Body of pancreas (tissue), 4 donors: ENCODE data around the gene NFKB2. TPM values are rescaled to one million over a fixed set of nuclear protein-coding genes. Genes with fewer than 3 reads are reported as not detected.
A peak's percentile ranks its signal among the peaks of the same experiment; 100 is the strongest.

Experiments
- ATAC-seq: fragments of 150-250 bp; one replicate; pipeline ENCODE4 v1.9.1; 2016
- DNase-seq, 4 donors: peaks; one replicate each; pipeline ENCODE4 v3.0.0-alpha.2; 2019
- H3K27ac ChIP-seq, 4 donors: fragments of 200-600 bp; sonication (generic); 1 replicate in 3 of 4; 2 replicates in 1 of 4; pipeline versions ENCODE4 v1.5.1 to v1.6.1; 2016 to 2019; ENCODE audit warnings: mild to moderate bottlenecking in 1 of 4, mixed read lengths in 1 of 4, moderate library complexity in 1 of 4
- H3K27me3 ChIP-seq, 2 donors: fragments of 200-600 bp; sonication (generic); one replicate each; pipeline ENCODE4 v1.6.0; 2016; ENCODE audit warnings: mild to moderate bottlenecking in 1 of 2
- H3K36me3 ChIP-seq, 2 donors: fragments of 200-600 bp; sonication (generic); replicated peaks in 1 of 2; 2 replicates each; pipeline ENCODE4 v1.5.1; 2016; ENCODE audit warnings: low read depth in 2 of 2; ENCODE audit not compliant: insufficient read depth in 1 of 2
- H3K4me1 ChIP-seq: fragments of 200-600 bp; sonication (generic); one replicate; pipeline ENCODE4 v1.6.0; 2016
- H3K4me3 ChIP-seq, 2 donors: fragments of 200-600 bp; sonication (generic); 1 replicate in 1 of 2; 2 replicates in 1 of 2; pipeline ENCODE4 v1.5.1; 2016 to 2019
- H3K9me3 ChIP-seq, 3 donors: fragments of 200-600 bp; sonication (generic); 1 replicate in 2 of 3; 2 replicates in 1 of 3; pipeline ENCODE4 v1.5.1; 2016
- CTCF ChIP-seq, 7 experiments: fragments of 450-650 bp in 4 of 7; fragments of 200-600 bp in 3 of 7; sonication (generic) in 3 of 7; IDR thresholded peaks; one replicate each; pipeline ENCODE4 v1.5.1; 2016 to 2019; ENCODE audit warnings: antibody characterized with exemption in 7 of 7
- POLR2A ChIP-seq, 3 donors: fragments of 450-650 bp; IDR thresholded peaks; one replicate each; pipeline ENCODE4 v1.6.1; 2016; ENCODE audit warnings: antibody characterized with exemption in 3 of 3, mild to moderate bottlenecking in 2 of 3
- WGBS, 2 donors: methylation state at CpG; one replicate each; pipeline ENCODE4 v1.1.5; 2017; 5-methylcytosine and 5-hydroxymethylcytosine counted together
- intact Hi-C: fragments of 100-400 bp; cut with DNase I; formaldehyde crosslinking; loops from one replicate; pipeline ENCODE4 v1.15.1; 2023
- total RNA-seq, 2 donors: library from RNA; depleted of rRNA; stranded (reverse); fragments of >200 nt; gene quantifications; one replicate each; pipeline ENCODE4 v1.1.0, GENCODE V29; 2016

The NFKB2 gene
- total RNA-seq, 2 donors from 2014 or later: 17.9 to 30.0 TPM

- no peaks in the 10 kb centered on the region for H3K36me3 ChIP-seq
- H3K4me1 ChIP-seq: peaks cover 15% of the 10 kb centered on the region
- TF ChIP-seq CTCF (IDR thresholded peaks at IDR 0.05) (no peak), POLR2A (IDR thresholded peaks at IDR 0.05) (no peak)
- H3K4me3 ChIP-seq: peak overlapping the region; percentile 42 to 79
- intact Hi-C loops: no loop called here
- H3K9me3 ChIP-seq: no peaks in the 10 kb centered on the region
- DNase-seq (no peak), ATAC-seq (peak; percentile 1)
- no peaks in the 10 kb centered on the region for H3K27me3 ChIP-seq
- peak overlapping the region; percentile 60 to 76 (median 70) for H3K27ac ChIP-seq
- 11 to 16% methylated on average over 4 of the region's 4 CpGs for WGBS, 2 donors
Observed at GRCh38 chr10:102431452-102432124, 36.1 kb downstream of the NFKB2 start.

- peak within 1 kb of the TSS; percentile 42 to 79 for H3K4me3 ChIP-seq
- H3K9me3 ChIP-seq: no peaks in the 10 kb centered on the region
- DNase-seq: peak; percentile 96 to 97 (median 96)
- TF ChIP-seq CTCF (IDR thresholded peaks at IDR 0.05): peak in 1 of 7 experiments; percentile 26
- TF ChIP-seq POLR2A (IDR thresholded peaks at IDR 0.05): peak in 2 of 3 donors; percentile 61 to 67
- peak; percentile 98 for ATAC-seq
- no peaks in the 10 kb centered on the region for H3K27me3 ChIP-seq
- no peaks in the 10 kb centered on the region for H3K36me3 ChIP-seq
- peaks cover 15% of the 10 kb centered on the region for H3K4me1 ChIP-seq
- H3K27ac ChIP-seq: peak within 1 kb of the TSS; percentile 60 to 76 (median 70)
- intact Hi-C loops: no loop called here
- 0 to 2% methylated on average over 19 to 41 of the region's 52 CpGs for WGBS, 2 donors
Observed at GRCh38 chr10:102432162-102432950, 36.9 kb downstream of the NFKB2 start, which contains the start of gene CUEDC2. TSS of gene CUEDC2 (minus strand) at chr10:102432574. CDS start at chr10:102425188, 7,386 bp downstream.

- DNase-seq (peak in 1 of 4 donors; percentile 42), ATAC-seq (no peak)
- no peak overlapping the region for H3K4me3 ChIP-seq
- TF ChIP-seq POLR2A (IDR thresholded peaks at IDR 0.05) (no peak), CTCF (IDR thresholded peaks at IDR 0.05) (no peak)
- intact Hi-C loops: no loop called here
- H3K9me3 ChIP-seq: no peaks in the 10 kb centered on the region
- H3K36me3 ChIP-seq: no peaks in the 10 kb centered on the region
- no peak overlapping the region for H3K27ac ChIP-seq
- WGBS, 2 donors: 37 to 71% methylated on average over 5 of the region's 5 CpGs
- no peaks in the 10 kb centered on the region for H3K27me3 ChIP-seq
- H3K4me1 ChIP-seq: peaks cover 15% of the 10 kb centered on the region
Observed at GRCh38 chr10:102433619-102434046, 38.1 kb downstream of the NFKB2 start.

DNA sequence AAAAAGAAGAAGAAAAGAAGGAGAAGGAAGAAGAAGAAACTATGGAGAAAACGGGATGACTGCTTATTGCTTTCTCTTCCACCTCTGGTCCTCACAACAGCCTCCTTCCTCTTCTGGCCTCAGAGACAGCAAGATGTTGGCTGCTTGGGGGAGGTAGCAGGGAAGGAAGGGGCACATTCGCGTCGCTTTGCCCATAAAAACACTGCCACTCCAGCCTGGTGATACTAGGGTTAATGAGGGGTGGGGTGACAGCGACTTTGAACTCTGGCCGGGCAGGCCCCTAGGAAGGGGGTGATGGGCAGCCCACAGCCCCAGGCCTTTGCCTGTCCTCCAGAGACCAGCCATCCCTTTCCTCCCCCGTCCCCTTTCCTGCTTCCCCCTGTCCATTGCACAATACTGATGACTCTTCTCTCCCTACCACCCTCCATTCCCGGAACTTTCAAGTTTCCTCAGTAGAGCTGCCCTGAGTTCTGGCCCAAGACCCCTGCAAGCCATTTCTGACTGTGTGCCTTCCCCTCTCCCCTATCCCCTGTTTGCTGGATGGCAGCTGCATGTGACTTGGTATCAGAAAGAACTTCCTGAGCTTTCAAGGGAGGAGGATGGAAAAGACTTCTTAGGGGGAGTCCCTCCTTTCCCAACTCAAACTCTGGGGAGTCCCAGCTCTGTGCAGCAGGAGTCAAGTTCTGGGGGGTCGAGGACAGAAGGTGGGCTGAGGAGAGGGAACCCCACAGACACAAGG lies 39.1 kb downstream of the NFKB2 start:
- Histone ChIP-seq H3K27me3 (no peaks in the 10 kb centered on the region), H3K9me3 (no peaks in the 10 kb centered on the region), H3K4me1 (peaks cover 15% of the 10 kb centered on the region), H3K36me3 (no peaks in the 10 kb centered on the region), H3K27ac (peak overlapping the region in 1 of 4 donors; percentile 34), H3K4me3 (no peak overlapping the region)
- DNase-seq (no peak), ATAC-seq (no peak)
- 19 to 42% methylated on average over 9 of the region's 9 CpGs for WGBS, 2 donors
- TF ChIP-seq POLR2A (IDR thresholded peaks at IDR 0.05) (no peak), CTCF (IDR thresholded peaks at IDR 0.05) (no peak)
- intact Hi-C loops: no loop called here
